KOPT-K1 (cell line): ENCODE results near the gene PAX8.
"Not testable (repeated sequence)": the region's sequence is repeated elsewhere in the genome, so short reads cannot be mapped to it uniquely, and the experiment has no call there.

Experiments used
- H3K27ac ChIP-seq: fragments of 200-600 bp; sonication (generic); 2 replicates; pipeline ENCODE4 v1.5.1; 2016; ENCODE audit warnings: antibody characterized with exemption, mild to moderate bottlenecking, low read depth, low read length; ENCODE audit not compliant: poor library complexity, severe bottlenecking
- H3K36me3 ChIP-seq: fragments of 200-600 bp; sonication (generic); 2 replicates; pipeline ENCODE4 v1.5.1; 2017; ENCODE audit warnings: antibody characterized with exemption, mild to moderate bottlenecking, low read length, moderate library complexity; ENCODE audit not compliant: insufficient read depth
- H3K9me3 ChIP-seq: fragments of 200-600 bp; sonication (generic); 2 replicates; pipeline ENCODE4 v1.5.1; 2017; ENCODE audit warnings: antibody characterized with exemption, low read length, mild to moderate bottlenecking; ENCODE audit not compliant: insufficient read depth, poor library complexity, severe bottlenecking

Gene PAX8

GRCh38 chr2:113305146-113305545, 26.4 kb upstream of the PAX8 start:
- no peaks in the 10 kb centered on the region for H3K36me3 ChIP-seq
- no peaks in the 10 kb centered on the region for H3K9me3 ChIP-seq

GRCh38 chr2:113304702-113305101, 26.0 kb upstream of the PAX8 start:
- Histone ChIP-seq H3K9me3 (no peaks in the 10 kb centered on the region), H3K27ac (no peak overlapping the region), H3K36me3 (no peaks in the 10 kb centered on the region)

More at GRCh38 chr2:113305146-113305545, 26.4 kb upstream of the PAX8 start:
- H3K27ac ChIP-seq = no peak overlapping the region

- not testable (repeated sequence) for H3K9me3 ChIP-seq, H3K36me3 ChIP-seq, H3K27ac ChIP-seq
Measured at GRCh38 chr2:113302216-113302980, 23.7 kb upstream of the PAX8 start.

GRCh38 chr2:113300281-113300680, 21.6 kb upstream of the PAX8 start:
- H3K27ac ChIP-seq = no peak overlapping the region
- H3K36me3 ChIP-seq = no peaks in the 10 kb centered on the region
- H3K9me3 ChIP-seq = no peaks in the 10 kb centered on the region

GRCh38 chr2:113298176-113298575, 19.5 kb upstream of the PAX8 start:
- Histone ChIP-seq H3K36me3 (no peaks in the 10 kb centered on the region), H3K9me3 (no peaks in the 10 kb centered on the region), H3K27ac (no peak overlapping the region)

GRCh38 chr2:113297590-113297989, 18.9 kb upstream of the PAX8 start:
- H3K36me3 ChIP-seq, H3K27ac ChIP-seq, H3K9me3 ChIP-seq: not testable (repeated sequence)

GRCh38 chr2:113291191-113291590, 12.5 kb upstream of the PAX8 start:
- no peaks in the 10 kb centered on the region for H3K36me3 ChIP-seq
- H3K9me3 ChIP-seq = no peaks in the 10 kb centered on the region
- no peak overlapping the region for H3K27ac ChIP-seq

- not testable (repeated sequence) for H3K9me3 ChIP-seq, H3K27ac ChIP-seq, H3K36me3 ChIP-seq
Measured at GRCh38 chr2:113288674-113289149, 10.0 kb upstream of the PAX8 start.

GRCh38 chr2:113288117-113288673, 9.5 kb upstream of the PAX8 start:
- not testable (repeated sequence) for H3K27ac ChIP-seq

GRCh38 chr2:113285816-113286215, 7.1 kb upstream of the PAX8 start:
- no peak overlapping the region for H3K27ac ChIP-seq
- no peaks in the 10 kb centered on the region for H3K36me3 ChIP-seq
- H3K9me3 ChIP-seq = no peaks in the 10 kb centered on the region

More at GRCh38 chr2:113288117-113288673, 9.5 kb upstream of the PAX8 start:
- H3K9me3 ChIP-seq, H3K36me3 ChIP-seq: not testable (repeated sequence)

- not testable (repeated sequence) for H3K36me3 ChIP-seq, H3K27ac ChIP-seq, H3K9me3 ChIP-seq
Measured at GRCh38 chr2:113284999-113285398, 6.3 kb upstream of the PAX8 start.

- Histone ChIP-seq H3K27ac (no peak overlapping the region), H3K36me3 (no peaks in the 10 kb centered on the region)
Measured at GRCh38 chr2:113284476-113284875, 5.8 kb upstream of the PAX8 start.

GRCh38 chr2:113283704-113284284, 5.1 kb upstream of the PAX8 start:
- H3K27ac ChIP-seq = no peak overlapping the region
- no peaks in the 10 kb centered on the region for H3K36me3 ChIP-seq
- no peaks in the 10 kb centered on the region for H3K9me3 ChIP-seq

More at GRCh38 chr2:113284476-113284875, 5.8 kb upstream of the PAX8 start:
- H3K9me3 ChIP-seq = no peaks in the 10 kb centered on the region

GRCh38 chr2:113282747-113283533, 4.2 kb upstream of the PAX8 start:
- Histone ChIP-seq H3K27ac (no peak overlapping the region), H3K9me3 (no peaks in the 10 kb centered on the region), H3K36me3 (no peaks in the 10 kb centered on the region)
